GM23338 (cell line): Measurements from ENCODE around the gene PDSS2. TPM values are rescaled to one million over a fixed set of nuclear protein-coding genes. Genes with fewer than 3 reads are reported as not detected.

Experiments used
- ATAC-seq: fragments of 200-7000 bp; cut with Tn5 transposase; 3 replicates; pipeline ENCODE4 v1.9.1; 2020
- DNase-seq: peaks from one replicate; pipeline ENCODE4 v3.0.0-alpha.2; 2015; ENCODE audit warnings: low spot score
- H2AFZ ChIP-seq: fragments of 200-600 bp; sonication (generic); 2 replicates; pipeline ENCODE4 v1.8.0; 2016; ENCODE audit warnings: antibody characterized with exemption, mild to moderate bottlenecking, moderate library complexity
- H3F3A ChIP-seq: fragments of 200-600 bp; sonication (generic); replicated peaks from 2 replicates; pipeline ENCODE4 v1.8.0; 2017; ENCODE audit warnings: antibody characterized with exemption, mixed run types, low read depth
- H3K27ac ChIP-seq: fragments of 200-600 bp; sonication (generic); 2 replicates; pipeline ENCODE4 v1.6.1; 2016; ENCODE audit warnings: low read depth
- H3K27me3 ChIP-seq: fragments of 200-600 bp; sonication (generic); 2 replicates; pipeline ENCODE4 v1.8.0; 2016; ENCODE audit warnings: mild to moderate bottlenecking, mixed run types, moderate library complexity; ENCODE audit not compliant: insufficient read depth
- H3K36me3 ChIP-seq: fragments of 200-600 bp; sonication (generic); 2 replicates; pipeline ENCODE4 v1.8.0; 2016; ENCODE audit warnings: mild to moderate bottlenecking; ENCODE audit not compliant: insufficient read depth
- H3K4me1 ChIP-seq: fragments of 200-600 bp; sonication (generic); 2 replicates; pipeline ENCODE4 v1.8.0; 2016; ENCODE audit warnings: mild to moderate bottlenecking, moderate library complexity; ENCODE audit not compliant: insufficient read depth
- H3K4me2 ChIP-seq: fragments of 200-600 bp; sonication (generic); 2 replicates; pipeline ENCODE4 v1.7.1; 2017; ENCODE audit warnings: mixed run types
- H3K4me3 ChIP-seq: fragments of 200-600 bp; sonication (generic); 2 replicates; pipeline ENCODE4 v1.6.1; 2016; ENCODE audit warnings: mixed run types
- H3K79me2 ChIP-seq: fragments of 200-600 bp; sonication (generic); replicated peaks from 2 replicates; pipeline ENCODE4 v1.8.0; 2017; ENCODE audit warnings: mild to moderate bottlenecking; ENCODE audit not compliant: insufficient read depth
- H3K9me2 ChIP-seq: fragments of 200-600 bp; sonication (generic); 2 replicates; pipeline ENCODE4 v1.8.0; 2017; ENCODE audit not compliant: insufficient read depth
- H4K20me1 ChIP-seq: fragments of 200-600 bp; sonication (generic); replicated peaks from 2 replicates; pipeline ENCODE4 v1.8.0; 2017; ENCODE audit warnings: mild to moderate bottlenecking; ENCODE audit not compliant: insufficient read depth
- H3K27ac Mint-ChIP-seq: 2 replicates; pipeline ENCODE4 v1.8.0; 2020; ENCODE audit warnings: inconsistent platforms, mild to moderate bottlenecking, moderate library complexity, mixed read lengths
- H3K27me3 Mint-ChIP-seq: 3 replicates; pipeline ENCODE4 v1.8.0; 2022; ENCODE audit warnings: low read depth, mild to moderate bottlenecking, moderate library complexity, mixed read lengths, inconsistent platforms; ENCODE audit not compliant: insufficient read depth, poor library complexity
- H3K36me3 Mint-ChIP-seq: 3 replicates; pipeline ENCODE4 v1.8.0; 2021; ENCODE audit warnings: low read depth, mild to moderate bottlenecking, inconsistent platforms, moderate library complexity, mixed read lengths
- H3K4me1 Mint-ChIP-seq: 3 replicates; pipeline ENCODE4 v1.8.0; 2020; ENCODE audit warnings: mild to moderate bottlenecking, inconsistent platforms, mixed read lengths
- H3K4me3 Mint-ChIP-seq: 3 replicates; pipeline ENCODE4 v1.8.0; 2021; ENCODE audit warnings: moderate library complexity, mild to moderate bottlenecking, inconsistent platforms, mixed read lengths
- H3K9me3 Mint-ChIP-seq: 3 replicates; pipeline ENCODE4 v1.8.0; 2020; ENCODE audit warnings: moderate library complexity, mild to moderate bottlenecking, inconsistent platforms, mixed read lengths
- CREB1 ChIP-seq: fragments of 250-450 bp; sonication (Bioruptor Pico); IDR thresholded peaks from 2 replicates; pipeline ENCODE4 v1.5.0; 2020; ENCODE audit warnings: low read depth, mild to moderate bottlenecking, moderate library complexity
- CTCF ChIP-seq, 2 experiments: fragments of 200-600 bp in 1 of 2; sonication (generic) in 1 of 2; conservative IDR thresholded peaks; 2 replicates each; pipeline versions ENCODE4 v1.5.1 to v1.6.1; 2016 to 2017; ENCODE audit warnings: antibody characterized with exemption in 2 of 2, low read depth in 2 of 2, mild to moderate bottlenecking in 2 of 2, moderate library complexity in 1 of 2
- EZH2 ChIP-seq: fragments of 200-600 bp; sonication (generic); IDR thresholded peaks from one replicate; pipeline ENCODE4 v1.8.0; 2017; ENCODE audit warnings: antibody characterized with exemption, mild to moderate bottlenecking, low read depth; ENCODE audit not compliant: unreplicated experiment
- EZH2phosphoT487 ChIP-seq: fragments of 200-600 bp; sonication (generic); IDR thresholded peaks from one replicate; pipeline ENCODE4 v1.8.1; 2018; ENCODE audit warnings: antibody characterized with exemption; ENCODE audit not compliant: unreplicated experiment
- JUNB ChIP-seq: IDR thresholded peaks from one replicate; pipeline ENCODE4 v1.6.1; 2016; ENCODE audit warnings: antibody characterized with exemption; ENCODE audit not compliant: unreplicated experiment
- NANOG ChIP-seq: IDR thresholded peaks from 2 replicates; pipeline ENCODE4 v1.6.1; 2016; ENCODE audit warnings: antibody characterized with exemption, borderline replicate concordance
- POLR2AphosphoS5 ChIP-seq: IDR thresholded peaks from 2 replicates; pipeline ENCODE4 v1.6.1; 2016; ENCODE audit warnings: antibody characterized with exemption, low read depth
- REST ChIP-seq: IDR thresholded peaks from one replicate; pipeline ENCODE4 v1.6.1; 2018; ENCODE audit warnings: antibody characterized with exemption; ENCODE audit not compliant: unreplicated experiment
- STAT1 ChIP-seq: IDR thresholded peaks from one replicate; pipeline ENCODE4 v1.6.1; 2016; ENCODE audit warnings: antibody characterized with exemption; ENCODE audit not compliant: unreplicated experiment
- ZNF114 ChIP-seq: fragments of 250-450 bp; sonication (Bioruptor Pico); IDR thresholded peaks from 2 replicates; pipeline ENCODE4 v1.5.0; 2020; ENCODE audit warnings: mild to moderate bottlenecking, moderate library complexity
- ZNF331 ChIP-seq: fragments of 250-450 bp; sonication (Bioruptor Pico); IDR thresholded peaks from 2 replicates; pipeline ENCODE4 v1.5.0; 2020; ENCODE audit warnings: low read depth, mild to moderate bottlenecking, moderate library complexity
- ZNF462 ChIP-seq: fragments of 250-450 bp; sonication (Bioruptor Pico); IDR thresholded peaks from 2 replicates; pipeline ENCODE4 v1.5.0; 2020; ENCODE audit warnings: mild to moderate bottlenecking, moderate library complexity
- polyA plus RNA-seq: library from polyadenylated mRNA; unstranded; fragments of >200 nt; fragmentation: Nextera tagmentation; extraction: Ambion mirVana; gene quantifications from 2 replicates; pipeline ENCODE4 v1.2.1, GENCODE V29; 2016
- total RNA-seq: library from RNA; depleted of rRNA; stranded (reverse); fragments of >200 nt; shearing (Covaris generic); gene quantifications from 2 replicates; pipeline ENCODE4 v1.2.3, GENCODE V29; 2014

PDSS2 gene
- total and polyA plus RNA-seq, 2 experiments from 2014 or later: 7.3 to 16.7 TPM

DNA sequence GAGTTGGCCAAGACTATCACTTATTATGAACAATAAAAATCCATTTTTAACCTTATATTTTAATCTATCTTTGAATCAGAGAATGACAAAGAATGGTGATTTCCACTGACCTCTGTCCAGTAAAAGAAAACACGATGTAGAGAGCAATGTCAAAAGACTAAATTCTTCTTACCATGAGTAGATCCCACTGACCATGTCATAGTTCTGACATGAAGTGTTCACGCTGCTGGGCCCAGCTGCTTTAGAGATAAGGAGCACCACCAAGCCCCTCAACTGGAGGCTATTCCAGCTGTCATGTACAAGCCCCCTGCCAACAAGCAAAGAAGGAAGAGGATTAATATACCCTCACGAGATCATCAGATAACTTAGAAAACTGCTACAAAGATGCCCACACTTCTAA is 125.3 kb downstream of the PDSS2 start:
- no peak for ATAC-seq
- Histone ChIP-seq H4K20me1 (no peaks in the 10 kb centered on the region), H3F3A (no peaks in the 10 kb centered on the region), H3K27ac (no peak overlapping the region), H3K4me1 (no peaks in the 10 kb centered on the region), H3K4me3 (no peak overlapping the region), H3K9me2 (no peaks in the 10 kb centered on the region), H3K4me2 (no peak overlapping the region), H3K27me3 (no peaks in the 10 kb centered on the region), H3K79me2 (no peaks in the 10 kb centered on the region), H2AFZ (no peak overlapping the region), H3K36me3 (no peaks in the 10 kb centered on the region)
- Mint-ChIP-seq H3K4me1 (peaks cover 5% of the 10 kb centered on the region), H3K9me3 (no peaks in the 10 kb centered on the region), H3K4me3 (no peak overlapping the region), H3K27ac (no peak overlapping the region), H3K27me3 (peaks cover 2% of the 10 kb centered on the region), H3K36me3 (no peaks in the 10 kb centered on the region)
- TF ChIP-seq ZNF331 (CRISPR knock-in tag) (no peak), EZH2phosphoT487 (no peak)
- no peak for DNase-seq

DNA sequence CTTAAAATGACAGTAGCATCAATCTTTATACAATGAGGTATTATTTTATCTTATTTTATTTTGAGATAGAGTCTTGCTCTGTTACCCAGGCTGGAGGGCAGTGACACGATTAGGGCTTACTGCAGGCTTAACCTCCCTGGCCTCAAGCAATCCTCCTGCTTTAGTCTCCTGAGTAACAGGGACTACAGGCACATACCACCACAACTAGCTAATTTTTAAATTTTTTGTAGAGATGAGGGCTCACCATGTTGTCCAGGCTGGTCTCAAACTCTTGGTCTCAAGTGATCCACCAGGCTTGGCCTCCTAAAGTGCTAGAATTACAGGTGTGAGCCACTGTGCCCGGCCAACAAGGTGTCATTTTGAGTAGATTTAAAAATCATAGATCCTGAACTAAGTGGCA is 125.9 kb downstream of the PDSS2 start:
- no peaks in the 10 kb centered on the region for H3K9me2 ChIP-seq
- no peaks in the 10 kb centered on the region for H4K20me1 ChIP-seq
- H3K79me2 ChIP-seq: no peaks in the 10 kb centered on the region
- H3K4me2 ChIP-seq: no peak overlapping the region
- no peak overlapping the region for H2AFZ ChIP-seq
- Mint-ChIP-seq H3K27ac (no peak overlapping the region), H3K4me3 (no peak overlapping the region), H3K36me3 (no peaks in the 10 kb centered on the region), H3K4me1 (peaks cover 5% of the 10 kb centered on the region), H3K27me3 (peaks cover 2% of the 10 kb centered on the region), H3K9me3 (no peaks in the 10 kb centered on the region)
- H3F3A ChIP-seq: no peaks in the 10 kb centered on the region
- ATAC-seq: no peak
- no peak overlapping the region for H3K4me3 ChIP-seq
- H3K4me1 ChIP-seq: no peaks in the 10 kb centered on the region
- H3K27ac ChIP-seq: no peak overlapping the region
- H3K27me3 ChIP-seq: no peaks in the 10 kb centered on the region
- no peak for DNase-seq
- no peaks in the 10 kb centered on the region for H3K36me3 ChIP-seq
- no peak for TF ChIP-seq ZNF462 (CRISPR knock-in tag)
- no peak for TF ChIP-seq NANOG
- no peak for TF ChIP-seq EZH2
- TF ChIP-seq CTCF (conservative IDR thresholded peaks at IDR 0.05; ENCODE audit: low read depth in 2 of 2): no peak
- TF ChIP-seq ZNF114 (CRISPR knock-in tag): no peak
- TF ChIP-seq REST: no peak
- TF ChIP-seq ZNF331 (CRISPR knock-in tag): no peak
- TF ChIP-seq STAT1: no peak
- TF ChIP-seq CREB1 (CRISPR knock-in tag): no peak
- TF ChIP-seq POLR2AphosphoS5: no peak
- TF ChIP-seq EZH2phosphoT487: no peak
- no peak for TF ChIP-seq JUNB
